MG63 (cell line): ENCODE results near the gene EPHA8. TPM values are rescaled to one million over a fixed set of nuclear protein-coding genes. Genes with fewer than 3 reads are reported as not detected.

Source experiments
- DNase-seq: peaks from one replicate; pipeline ENCODE4 v3.0.0-alpha.2; 2020
- H3K27me3 ChIP-seq: fragments of 250-450 bp; sonication (Bioruptor Pico); 2 replicates; pipeline ENCODE4 v1.5.1; 2020; ENCODE audit warnings: mild to moderate bottlenecking, moderate library complexity
- H3K36me3 ChIP-seq: fragments of 250-450 bp; sonication (Bioruptor Pico); 2 replicates; pipeline ENCODE4 v1.5.1; 2020; ENCODE audit warnings: mild to moderate bottlenecking, moderate library complexity
- H3K4me3 ChIP-seq: fragments of 250-450 bp; sonication (Bioruptor Pico); 2 replicates; pipeline ENCODE4 v1.5.1; 2020; ENCODE audit warnings: mild to moderate bottlenecking, moderate library complexity
- H3K9me3 ChIP-seq: fragments of 250-450 bp; sonication (Bioruptor Pico); 2 replicates; pipeline ENCODE4 v1.5.1; 2020; ENCODE audit warnings: mild to moderate bottlenecking, moderate library complexity
- total RNA-seq: library from RNA; depleted of rRNA; stranded (reverse); fragments of >200 nt; shearing (Covaris generic); gene quantifications from 2 replicates; pipeline ENCODE4 v1.2.3, GENCODE V29; 2014; ENCODE audit warnings: low replicate concordance

EPHA8 gene
- total RNA-seq, 1 experiment from 2014 or later: not detected

DNA sequence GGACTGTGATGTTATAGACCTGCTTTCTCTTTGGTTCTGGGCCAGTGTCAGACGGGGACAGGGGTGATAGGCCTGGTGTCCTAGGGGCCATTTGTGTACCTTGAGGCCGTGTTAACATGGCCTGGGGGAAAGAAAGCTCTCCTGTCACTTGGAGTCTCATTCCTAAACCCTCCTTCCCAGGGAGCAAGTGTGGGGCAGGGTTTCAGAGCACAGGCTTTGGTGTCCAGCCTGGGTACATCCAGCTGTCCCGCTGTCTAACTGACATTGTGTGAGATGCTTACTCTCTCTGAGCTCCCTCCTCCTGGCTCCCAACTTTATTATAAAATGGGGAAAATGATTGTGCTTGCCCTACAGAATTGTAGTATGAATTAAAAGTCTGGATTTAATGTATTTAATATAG is 32.6 kb upstream of the EPHA8 start:
- Histone ChIP-seq H3K9me3 (no peaks in the 10 kb centered on the region), H3K36me3 (no peaks in the 10 kb centered on the region; the same call in 1 of the 2 replicates), H3K4me3 (no peak overlapping the region), H3K27me3 (no peaks in the 10 kb centered on the region)
- no peak for DNase-seq

DNA sequence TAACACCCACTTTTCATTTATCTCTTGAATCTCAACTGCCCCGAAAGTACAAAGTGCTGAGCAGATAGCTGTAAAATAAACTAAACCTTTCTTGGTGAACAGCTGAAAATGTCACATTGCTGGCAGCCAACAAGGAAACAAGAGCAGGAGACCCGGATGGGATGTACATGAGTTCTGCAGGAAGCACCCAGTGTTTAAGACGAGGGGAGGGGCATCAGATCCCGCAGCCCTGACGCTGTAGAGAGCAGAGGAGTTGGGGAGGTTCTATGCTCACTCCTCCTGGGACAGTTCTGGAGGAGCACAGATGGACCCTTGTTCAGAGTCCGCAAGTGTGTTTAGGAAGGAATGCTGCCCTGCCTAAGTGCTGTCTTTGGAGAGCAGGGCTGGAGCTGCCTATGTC is 32.0 kb upstream of the EPHA8 start:
- H3K36me3 ChIP-seq: no peaks in the 10 kb centered on the region; the same call in 1 of the 2 replicates
- H3K4me3 ChIP-seq: no peak overlapping the region
- no peaks in the 10 kb centered on the region for H3K9me3 ChIP-seq
- no peak for DNase-seq
- no peaks in the 10 kb centered on the region for H3K27me3 ChIP-seq

DNA sequence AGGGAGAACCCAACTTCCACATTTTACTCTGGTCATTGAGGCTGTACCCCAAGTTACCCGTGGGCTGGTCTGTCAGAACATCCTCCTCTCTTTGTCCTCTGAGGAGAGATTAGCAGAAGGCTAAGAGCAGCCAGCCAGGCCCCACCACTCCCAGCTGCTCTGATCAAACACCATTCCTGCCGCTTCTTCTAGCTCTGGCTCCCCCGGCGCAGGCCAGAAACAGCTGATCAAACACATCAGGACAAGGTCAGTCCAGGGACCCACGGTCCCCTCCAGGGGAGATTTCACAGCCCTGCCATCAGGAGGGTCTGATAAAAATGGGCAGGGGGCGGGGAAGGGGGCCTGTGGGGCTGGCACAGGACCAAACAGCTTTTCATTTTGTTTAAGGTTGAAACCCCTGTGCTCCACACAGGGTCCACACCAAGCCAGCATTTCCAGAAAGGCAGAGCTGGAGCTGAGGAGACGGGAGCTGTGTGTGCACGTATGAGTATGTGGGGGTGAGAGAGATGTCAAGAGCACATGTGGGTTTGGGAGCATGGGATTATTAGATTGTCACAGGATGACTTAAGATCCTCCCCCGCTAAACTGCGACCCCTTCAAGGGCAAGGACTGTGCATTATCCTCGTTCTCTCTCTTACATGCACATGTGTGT is 29.9 kb upstream of the EPHA8 start:
- Histone ChIP-seq H3K27me3 (no peaks in the 10 kb centered on the region), H3K9me3 (no peaks in the 10 kb centered on the region), H3K36me3 (no peaks in the 10 kb centered on the region), H3K4me3 (no peak overlapping the region)
- no peak for DNase-seq

DNA sequence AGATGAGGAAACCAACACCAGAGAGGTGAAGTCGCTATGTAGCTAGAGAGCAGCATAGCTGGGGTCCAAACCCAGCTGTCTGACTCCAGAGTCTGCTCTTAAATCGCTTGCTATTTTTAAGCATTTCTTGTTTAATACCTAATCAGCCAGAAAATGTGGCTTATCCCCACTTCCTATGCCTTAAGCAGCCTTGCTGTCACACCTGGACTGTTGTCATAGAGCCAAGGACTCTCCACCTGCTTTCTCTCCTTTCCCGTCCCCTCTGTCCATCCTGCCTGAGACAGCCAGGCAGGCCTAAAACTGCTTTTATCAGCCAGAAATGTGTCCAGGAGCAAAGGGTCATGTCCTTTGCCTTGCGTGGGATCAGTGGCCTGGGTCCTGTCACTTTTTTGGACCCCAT is 28.3 kb upstream of the EPHA8 start:
- H3K36me3 ChIP-seq: no peaks in the 10 kb centered on the region
- no peak for DNase-seq
- H3K9me3 ChIP-seq: no peaks in the 10 kb centered on the region
- no peak overlapping the region for H3K4me3 ChIP-seq
- no peaks in the 10 kb centered on the region for H3K27me3 ChIP-seq

DNA sequence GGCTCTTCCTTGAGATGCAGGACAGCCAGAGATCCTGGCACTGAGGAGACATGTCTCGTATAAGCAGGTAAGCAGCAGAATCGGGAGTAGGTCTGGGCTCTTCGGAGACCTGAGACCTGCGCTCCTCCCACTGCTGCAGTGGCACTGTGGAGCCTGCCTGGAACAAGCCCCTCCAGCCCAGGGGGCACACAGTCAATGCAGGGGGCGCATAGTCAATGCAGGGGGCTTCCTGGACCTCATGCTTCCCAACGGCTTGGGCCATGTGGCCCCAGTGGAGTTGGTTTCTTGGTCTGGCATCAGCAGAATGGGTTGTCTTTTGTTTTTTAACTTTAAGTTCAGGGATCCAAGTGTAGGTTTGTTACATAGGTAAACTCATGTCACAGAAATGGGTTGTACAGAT is 27.9 kb upstream of the EPHA8 start:
- no peak for DNase-seq
- Histone ChIP-seq H3K9me3 (no peaks in the 10 kb centered on the region), H3K36me3 (no peaks in the 10 kb centered on the region), H3K4me3 (no peak overlapping the region), H3K27me3 (no peaks in the 10 kb centered on the region)

DNA sequence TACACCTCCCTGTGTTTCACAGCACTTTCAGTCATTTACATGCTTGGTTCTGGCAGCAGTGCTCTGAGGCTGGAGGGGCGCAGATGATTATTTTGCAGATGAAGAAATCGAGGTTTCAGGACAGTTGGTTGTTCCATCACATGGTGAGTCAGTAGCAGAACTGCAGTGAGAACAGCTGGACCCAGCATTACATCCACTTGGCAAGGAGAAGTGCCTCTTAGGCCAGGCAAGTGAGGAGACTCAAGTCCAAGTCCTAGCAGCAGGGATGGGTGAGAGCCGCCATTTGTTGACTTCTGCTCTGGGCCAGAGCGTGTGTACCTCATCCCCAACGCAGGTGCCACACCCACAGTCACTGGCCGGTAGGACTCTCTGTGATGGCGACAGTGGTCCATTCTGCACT is 26.8 kb upstream of the EPHA8 start:
- no peaks in the 10 kb centered on the region for H3K27me3 ChIP-seq
- no peak overlapping the region for H3K4me3 ChIP-seq
- H3K9me3 ChIP-seq: no peaks in the 10 kb centered on the region
- no peaks in the 10 kb centered on the region for H3K36me3 ChIP-seq
- no peak for DNase-seq

DNA sequence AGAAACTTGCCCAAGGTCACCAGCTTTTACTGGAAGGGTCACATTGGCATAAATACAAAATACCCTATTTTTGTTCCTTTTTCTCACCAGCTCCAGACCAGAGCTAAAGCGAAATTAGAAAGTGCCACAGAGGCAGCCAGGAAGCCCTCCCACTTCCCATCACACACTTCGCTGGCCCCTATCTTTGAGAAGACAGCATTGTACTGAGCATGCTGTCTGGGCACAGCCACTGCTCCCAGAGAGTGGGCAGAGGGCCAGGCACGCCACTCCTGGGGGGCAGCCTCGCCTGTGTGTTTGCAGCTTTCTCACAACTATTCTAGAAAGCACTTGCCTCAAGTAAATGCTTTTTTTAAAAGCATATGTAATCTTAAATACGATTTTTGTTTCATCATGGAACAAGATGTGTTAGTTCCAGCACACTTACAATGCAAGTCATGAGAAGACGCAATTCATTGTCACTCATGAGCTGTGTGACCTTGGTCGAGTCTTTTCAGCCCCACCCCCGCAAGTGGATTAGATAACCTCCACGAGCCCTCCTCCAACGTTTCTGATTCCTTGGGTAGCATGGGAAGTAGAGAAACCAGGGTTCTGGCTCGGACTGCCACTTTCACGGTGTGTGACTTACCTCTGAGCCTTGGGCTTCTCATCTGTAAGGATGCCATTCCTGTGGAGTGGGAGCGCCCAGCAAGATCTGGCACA is 25.7 kb upstream of the EPHA8 start:
- Histone ChIP-seq H3K27me3 (no peaks in the 10 kb centered on the region), H3K4me3 (no peak overlapping the region), H3K36me3 (no peaks in the 10 kb centered on the region), H3K9me3 (no peaks in the 10 kb centered on the region)
- DNase-seq: no peak

DNA sequence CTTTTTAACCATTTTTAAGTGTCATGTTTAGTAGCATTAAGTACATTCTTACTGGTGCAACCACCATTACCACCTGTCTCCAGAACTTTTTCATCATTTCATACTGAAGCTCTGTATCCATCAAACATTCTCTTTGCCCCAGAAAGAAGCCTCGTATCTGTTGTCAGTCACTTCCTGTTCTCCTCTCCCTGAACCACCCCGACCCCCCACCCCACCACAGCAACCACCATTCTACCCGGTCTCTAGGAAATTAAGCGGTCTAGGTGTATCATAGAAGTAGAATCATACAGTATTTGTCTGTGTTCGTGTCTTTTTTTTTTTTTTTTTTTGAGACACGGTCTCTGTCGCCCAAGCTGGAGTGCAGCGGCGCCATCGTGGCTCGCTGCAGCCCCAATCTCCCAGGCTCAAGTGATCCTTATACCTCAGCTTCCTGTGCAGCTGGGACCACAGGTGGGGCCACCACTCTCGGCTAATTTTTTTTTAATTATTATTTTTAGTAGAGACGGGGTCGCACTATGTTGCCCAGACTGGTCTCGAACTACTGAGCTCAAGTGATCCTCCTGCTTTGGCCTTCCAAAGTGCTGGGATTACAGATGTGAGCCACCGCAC is 23.7 kb upstream of the EPHA8 start:
- H3K4me3 ChIP-seq: no peak overlapping the region
- no peaks in the 10 kb centered on the region for H3K27me3 ChIP-seq
- DNase-seq: no peak
- no peaks in the 10 kb centered on the region for H3K9me3 ChIP-seq
- no peaks in the 10 kb centered on the region for H3K36me3 ChIP-seq

DNA sequence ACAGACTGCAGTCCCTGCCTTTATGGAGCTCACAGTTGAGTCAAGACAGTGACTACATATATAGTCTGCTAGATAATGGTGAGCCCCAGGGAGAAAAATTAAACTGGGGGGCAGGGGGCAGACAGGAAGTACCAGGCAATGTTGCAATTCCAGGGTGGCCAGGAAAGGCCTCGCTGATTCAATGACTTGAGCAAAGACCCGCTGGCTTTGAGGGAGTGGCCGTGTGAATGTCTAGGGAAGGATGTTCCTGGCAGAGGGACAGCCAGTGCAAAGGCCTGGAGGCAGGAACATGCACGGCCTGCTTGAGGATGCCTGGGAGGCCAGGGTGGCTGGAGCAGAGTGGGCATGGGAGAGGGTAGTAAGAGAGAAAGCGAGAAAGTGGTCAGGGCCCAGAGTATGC is 23.0 kb upstream of the EPHA8 start:
- Histone ChIP-seq H3K9me3 (no peaks in the 10 kb centered on the region), H3K4me3 (no peak overlapping the region), H3K27me3 (no peaks in the 10 kb centered on the region), H3K36me3 (no peaks in the 10 kb centered on the region)
- no peak for DNase-seq

DNA sequence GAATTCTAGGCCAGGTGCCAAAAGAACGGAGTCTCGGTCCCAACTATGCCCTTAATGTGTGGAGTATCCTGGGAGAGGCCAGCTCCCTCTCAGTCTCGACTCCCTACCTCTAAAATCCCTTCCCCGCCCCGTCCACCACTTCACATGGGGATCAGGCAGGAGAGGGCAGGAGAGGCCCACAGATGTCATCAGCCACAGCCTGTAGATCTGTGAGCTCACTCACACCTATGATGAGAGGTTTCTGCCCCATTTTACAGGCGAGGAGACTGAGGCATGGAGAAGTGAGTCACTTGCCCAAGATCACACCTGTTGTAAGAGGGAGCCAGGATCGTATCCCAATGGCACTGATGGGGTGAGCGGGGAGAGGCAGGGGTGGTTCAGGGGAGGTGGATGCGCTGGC is 20.4 kb upstream of the EPHA8 start:
- no peak overlapping the region for H3K4me3 ChIP-seq
- no peak for DNase-seq
- H3K9me3 ChIP-seq: no peaks in the 10 kb centered on the region
- H3K36me3 ChIP-seq: no peaks in the 10 kb centered on the region
- peaks cover under 1% of the 10 kb centered on the region; the same call in 1 of the 2 replicates for H3K27me3 ChIP-seq

DNA sequence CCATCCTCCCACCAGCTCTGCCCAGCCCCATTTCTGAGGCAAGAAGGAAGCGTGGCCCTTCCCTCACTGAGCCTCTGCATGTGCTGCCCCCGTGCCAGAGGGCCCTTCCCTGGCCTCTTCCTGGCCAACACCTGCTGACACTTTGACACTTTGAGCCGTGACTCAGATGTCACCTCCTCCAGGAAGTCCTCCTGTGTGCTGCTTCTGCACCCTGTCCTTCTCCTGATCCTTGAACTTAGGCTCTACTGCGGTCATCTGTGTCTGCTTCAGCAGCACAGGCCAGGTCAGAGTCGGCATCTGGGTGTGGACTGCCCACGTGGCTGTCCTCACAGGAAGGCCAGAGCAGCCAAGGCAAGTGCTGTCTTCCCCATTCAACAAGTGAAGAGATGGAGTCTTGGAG is 19.6 kb upstream of the EPHA8 start:
- Histone ChIP-seq H3K9me3 (no peaks in the 10 kb centered on the region), H3K4me3 (no peak overlapping the region)
- no peak for DNase-seq

DNA sequence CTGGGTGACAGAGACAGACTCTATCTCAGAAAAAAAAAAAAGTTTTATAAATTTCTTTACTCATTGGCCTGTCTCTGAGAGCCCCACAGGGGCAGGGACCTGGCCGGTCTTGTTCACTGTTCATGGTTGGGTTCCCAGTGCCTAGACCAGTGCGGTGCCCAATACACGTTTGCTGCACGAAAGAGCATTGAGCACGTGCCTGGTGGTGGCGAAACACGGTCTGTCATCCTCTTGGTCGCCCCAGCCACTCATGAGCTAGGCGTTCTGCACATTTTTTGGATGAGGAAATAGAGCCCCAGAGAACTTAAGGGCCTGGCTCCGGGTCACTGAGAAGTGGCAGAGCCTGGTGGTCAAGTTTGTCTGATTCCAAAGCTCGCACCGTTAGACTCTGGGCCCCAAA is 18.7 kb upstream of the EPHA8 start:
- Histone ChIP-seq H3K9me3 (no peaks in the 10 kb centered on the region), H3K4me3 (no peak overlapping the region), H3K36me3 (no peaks in the 10 kb centered on the region), H3K27me3 (peaks cover 3% of the 10 kb centered on the region; the same call in 1 of the 2 replicates)
- no peak for DNase-seq

More for the DNA sequence above, 19.6 kb upstream of the EPHA8 start:
- Histone ChIP-seq H3K36me3 (no peaks in the 10 kb centered on the region), H3K27me3 (peaks cover 3% of the 10 kb centered on the region; the same call in 1 of the 2 replicates)

DNA sequence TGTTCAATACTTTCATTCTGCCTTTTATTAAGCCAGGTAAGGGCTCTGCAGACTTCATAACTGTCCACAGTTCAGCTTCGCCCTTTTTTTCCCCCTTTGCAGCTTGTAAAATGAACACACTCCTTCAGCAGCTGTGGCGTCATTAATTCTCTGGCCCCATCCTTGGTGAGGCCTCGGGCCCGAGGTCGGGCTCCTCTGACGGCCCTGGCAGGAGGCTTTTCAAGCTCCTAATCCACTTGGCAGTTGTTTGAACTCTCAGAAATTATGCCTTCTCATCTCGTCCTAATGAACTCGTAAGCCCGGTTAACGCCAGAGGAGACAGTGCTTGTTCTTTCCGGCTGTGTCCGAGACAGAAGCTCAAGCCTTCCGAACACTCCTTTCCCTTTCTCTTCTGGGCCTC is 18.1 kb upstream of the EPHA8 start:
- Histone ChIP-seq H3K9me3 (no peaks in the 10 kb centered on the region), H3K27me3 (peaks cover 3% of the 10 kb centered on the region; the same call in 1 of the 2 replicates), H3K36me3 (no peaks in the 10 kb centered on the region), H3K4me3 (no peak overlapping the region)
- DNase-seq: no peak

DNA sequence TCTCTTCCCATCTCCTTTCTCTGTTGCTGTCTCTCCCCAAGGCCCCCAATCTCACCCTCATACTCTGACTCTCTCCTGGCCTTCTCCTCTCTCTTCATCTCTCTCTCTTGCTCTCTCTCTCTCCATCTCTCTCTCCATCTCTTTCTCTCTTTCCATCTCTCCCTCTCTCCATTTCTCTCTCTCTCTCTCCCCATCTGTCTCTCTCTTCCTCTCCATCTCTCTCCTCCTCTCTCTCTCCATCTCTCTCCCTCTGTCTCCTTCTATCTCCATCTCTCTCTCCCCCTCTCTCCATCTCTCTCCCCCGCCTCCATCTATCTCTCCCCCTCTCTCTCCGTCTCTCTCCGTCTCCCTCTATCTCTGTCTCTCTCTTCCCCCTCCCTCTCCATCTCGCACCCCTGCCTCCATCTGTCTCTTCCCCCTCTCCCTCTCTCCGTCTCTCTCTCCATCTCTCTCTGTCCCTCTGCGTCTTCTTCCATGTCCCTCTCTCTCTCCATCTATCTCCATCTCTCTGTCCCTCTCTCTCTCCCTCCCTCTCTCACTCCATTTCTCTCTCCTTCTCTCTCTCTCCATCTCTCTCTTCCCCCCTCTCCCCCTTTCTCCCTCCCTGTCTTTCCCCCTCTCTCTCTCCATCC is 16.0 kb upstream of the EPHA8 start:
- peaks cover 3% of the 10 kb centered on the region; the same call in 1 of the 2 replicates for H3K27me3 ChIP-seq
- no peak for DNase-seq
- H3K36me3 ChIP-seq: no peaks in the 10 kb centered on the region
- H3K9me3 ChIP-seq: no peaks in the 10 kb centered on the region
- no peak overlapping the region for H3K4me3 ChIP-seq

DNA sequence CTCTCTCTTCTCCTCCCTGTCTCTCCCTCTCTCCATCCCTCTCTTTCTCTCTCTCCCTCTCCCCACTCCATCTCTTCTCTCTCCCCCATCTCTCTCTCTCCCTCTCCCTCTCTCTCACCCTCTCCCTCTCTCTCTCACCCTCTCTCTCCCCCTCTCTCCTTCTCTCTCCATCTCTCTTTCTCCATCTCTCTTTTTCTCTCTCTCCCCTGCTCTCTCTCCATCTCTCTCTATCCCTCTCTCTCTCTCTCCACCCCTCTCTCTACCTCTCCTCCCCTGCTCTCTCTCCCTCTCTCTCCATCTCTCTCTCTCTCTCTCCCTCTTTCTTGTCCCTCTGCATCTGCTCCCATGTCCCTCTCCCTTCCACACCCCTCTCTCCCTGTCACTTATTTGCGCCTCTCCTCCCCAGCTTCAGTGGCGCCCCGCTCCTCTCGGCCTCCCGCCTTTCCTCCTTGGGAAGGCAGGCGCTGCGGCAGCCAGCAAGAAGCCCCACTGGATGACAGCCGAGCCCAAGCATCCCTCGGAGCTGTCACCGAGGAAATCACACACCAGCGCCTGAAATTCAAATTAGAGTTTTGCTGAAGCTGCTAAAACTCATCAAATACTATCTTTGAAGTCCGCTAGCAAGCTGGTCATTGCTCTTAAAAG is 15.3 kb upstream of the EPHA8 start:
- DNase-seq: no peak
- peaks cover 3% of the 10 kb centered on the region; the same call in 1 of the 2 replicates for H3K27me3 ChIP-seq
- no peak overlapping the region for H3K4me3 ChIP-seq
- no peaks in the 10 kb centered on the region for H3K9me3 ChIP-seq
- no peaks in the 10 kb centered on the region for H3K36me3 ChIP-seq

DNA sequence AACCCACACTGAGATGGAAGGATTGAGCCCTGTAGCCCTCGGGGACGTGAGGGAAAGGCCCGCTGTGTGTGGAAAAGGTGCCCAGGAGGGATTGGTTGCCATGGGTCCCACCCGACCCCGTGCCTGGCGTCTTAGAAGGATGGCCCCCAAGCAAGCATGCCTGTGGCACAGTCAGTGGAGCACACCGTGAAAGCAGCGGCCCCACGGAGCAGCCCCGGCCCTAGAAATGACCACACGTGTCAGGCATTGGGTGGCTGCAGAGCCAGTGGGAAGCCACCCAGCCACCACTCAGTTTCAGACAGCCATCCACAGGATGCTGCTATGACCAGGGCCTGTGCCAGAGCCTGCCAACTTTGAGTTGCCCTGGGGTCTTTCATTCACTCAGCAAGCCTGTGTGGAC is 13.3 kb upstream of the EPHA8 start:
- Histone ChIP-seq H3K4me3 (no peak overlapping the region), H3K27me3 (peaks cover 3% of the 10 kb centered on the region; the same call in 1 of the 2 replicates), H3K36me3 (no peaks in the 10 kb centered on the region), H3K9me3 (no peaks in the 10 kb centered on the region)
- no peak for DNase-seq

DNA sequence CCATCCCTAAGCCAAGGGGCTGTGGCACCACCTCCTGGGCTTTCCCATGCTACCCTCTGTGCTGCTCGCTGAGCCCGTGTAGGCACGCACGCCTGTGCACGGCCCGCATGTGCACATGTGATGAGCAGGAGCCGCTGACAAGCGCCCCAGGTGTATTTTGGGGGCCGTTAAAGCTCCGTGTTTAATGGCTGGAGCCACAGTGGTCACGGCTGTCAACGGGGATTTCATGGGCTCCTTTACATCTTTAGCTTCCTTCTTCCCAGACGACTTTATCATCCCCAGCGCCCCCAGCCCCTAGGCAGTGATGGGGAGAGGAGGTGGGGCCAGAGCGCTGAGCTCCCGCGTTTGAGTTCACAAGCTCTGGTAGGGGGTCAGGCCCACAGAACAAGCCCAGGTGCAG is 11.7 kb upstream of the EPHA8 start:
- DNase-seq: no peak
- H3K4me3 ChIP-seq: no peak overlapping the region
- no peaks in the 10 kb centered on the region for H3K36me3 ChIP-seq
- H3K9me3 ChIP-seq: no peaks in the 10 kb centered on the region
- peaks cover 3% of the 10 kb centered on the region; the same call in 1 of the 2 replicates for H3K27me3 ChIP-seq
